GM23248 (cell line): ENCODE results near the gene TMEM161A. TPM values are rescaled to one million over a fixed set of nuclear protein-coding genes. Genes with fewer than 3 reads are reported as not detected.

Source experiments
- DNase-seq: peaks from one replicate; pipeline ENCODE4 v3.0.0-alpha.2; 2015
- H2AFZ ChIP-seq: fragments of 200-600 bp; sonication (generic); 2 replicates; pipeline ENCODE4 v1.6.1; 2016; ENCODE audit warnings: antibody characterized with exemption
- H3F3A ChIP-seq: fragments of 200-600 bp; sonication (generic); 2 replicates; pipeline ENCODE4 v1.6.1; 2016; ENCODE audit warnings: mild to moderate bottlenecking, antibody characterized with exemption, mixed run types; ENCODE audit not compliant: insufficient read depth
- H3K27ac ChIP-seq: fragments of 200-600 bp; sonication (generic); 2 replicates; pipeline ENCODE4 v1.5.1; 2016; ENCODE audit warnings: mild to moderate bottlenecking
- H3K27me3 ChIP-seq: fragments of 200-600 bp; sonication (generic); replicated peaks from 2 replicates; pipeline ENCODE4 v1.6.1; 2016; ENCODE audit warnings: mild to moderate bottlenecking; ENCODE audit not compliant: insufficient read depth
- H3K36me3 ChIP-seq: fragments of 200-600 bp; sonication (generic); 2 replicates; pipeline ENCODE4 v1.6.1; 2016; ENCODE audit warnings: low read depth, mild to moderate bottlenecking
- H3K4me1 ChIP-seq: fragments of 200-600 bp; sonication (generic); 2 replicates; pipeline ENCODE4 v1.6.1; 2016; ENCODE audit warnings: mild to moderate bottlenecking; ENCODE audit not compliant: insufficient read depth
- H3K4me2 ChIP-seq: fragments of 200-600 bp; sonication (generic); one replicate; pipeline ENCODE4 v1.6.1; 2016; ENCODE audit warnings: mild to moderate bottlenecking; ENCODE audit not compliant: unreplicated experiment
- H3K4me3 ChIP-seq: fragments of 200-600 bp; sonication (generic); 2 replicates; pipeline ENCODE4 v1.5.1; 2016; ENCODE audit warnings: mild to moderate bottlenecking
- H3K79me2 ChIP-seq: fragments of 200-600 bp; sonication (generic); 2 replicates; pipeline ENCODE4 v1.6.1; 2016; ENCODE audit warnings: mild to moderate bottlenecking; ENCODE audit not compliant: insufficient read depth
- H3K9ac ChIP-seq: fragments of 200-600 bp; sonication (generic); 2 replicates; pipeline ENCODE4 v1.6.1; 2016; ENCODE audit warnings: mild to moderate bottlenecking
- H3K9me2 ChIP-seq: fragments of 200-600 bp; sonication (generic); 2 replicates; pipeline ENCODE4 v1.6.1; 2016; ENCODE audit warnings: mixed run types, mild to moderate bottlenecking, moderate library complexity; ENCODE audit not compliant: insufficient read depth
- H3K9me3 ChIP-seq: fragments of 200-600 bp; sonication (generic); one replicate; pipeline ENCODE4 v1.6.1; 2017; ENCODE audit warnings: low read depth
- H4K20me1 ChIP-seq: fragments of 200-600 bp; sonication (generic); 2 replicates; pipeline ENCODE4 v1.6.0; 2016; ENCODE audit not compliant: insufficient read depth
- EZH2 ChIP-seq: fragments of 200-600 bp; sonication (generic); IDR thresholded peaks from 2 replicates; pipeline ENCODE4 v1.6.1; 2018; ENCODE audit warnings: antibody characterized with exemption, mild to moderate bottlenecking; ENCODE audit not compliant: insufficient read depth, poor library complexity, severe bottlenecking
- EZH2phosphoT487 ChIP-seq: fragments of 200-600 bp; sonication (generic); IDR thresholded peaks from 2 replicates; pipeline ENCODE4 v1.6.1; 2018; ENCODE audit warnings: antibody characterized with exemption, moderate library complexity, mild to moderate bottlenecking, low read depth; ENCODE audit not compliant: insufficient read depth
- WGBS, 2 experiments: methylation state at CpG; one replicate each; pipeline ENCODE4 v1.1.6; 2015 to 2017; ENCODE audit warnings: low lambda C conversion rate in 2 of 2, low coverage in 1 of 2; ENCODE audit errors: missing lambda C conversion rate in 2 of 2; 5-methylcytosine and 5-hydroxymethylcytosine counted together
- in situ Hi-C: fragments of 300-500 bp; cut with MboI; formaldehyde crosslinking; loops from 2 replicates; pipeline ENCODE4 v1.15.0; 2020
- polyA plus RNA-seq: library from polyadenylated mRNA; unstranded; fragments of >200 nt; fragmentation: Nextera tagmentation; extraction: Ambion mirVana; gene quantifications from 2 replicates; pipeline ENCODE4 v1.2.1, GENCODE V29; 2016
- total RNA-seq: library from RNA; depleted of rRNA; stranded (reverse); fragments of >200 nt; shearing (Covaris generic); gene quantifications from 2 replicates; pipeline ENCODE4 v1.2.3, GENCODE V29; 2014

The TMEM161A gene
- total and polyA plus RNA-seq, 2 experiments from 2014 or later, result 29.1 to 33.7 TPM

GRCh38 chr19:19170873-19171672 is 32.8 kb upstream of the TMEM161A start:
- 77 to 82% methylated on average over 6 of the region's 6 CpGs for WGBS, 2 experiments
- Histone ChIP-seq H3K79me2 (no peaks in the 10 kb centered on the region), H3F3A (no peaks in the 10 kb centered on the region), H3K9me3 (no peaks in the 10 kb centered on the region), H3K4me2 (no peak overlapping the region), H3K36me3 (no peaks in the 10 kb centered on the region), H3K9ac (no peak overlapping the region), H3K27ac (no peak overlapping the region), H3K27me3 (no peaks in the 10 kb centered on the region), H4K20me1 (no peaks in the 10 kb centered on the region), H2AFZ (no peak overlapping the region), H3K9me2 (no peaks in the 10 kb centered on the region), H3K4me3 (no peak overlapping the region), H3K4me1 (no peaks in the 10 kb centered on the region)
- in situ Hi-C loops, result no loop called here
- no peak for TF ChIP-seq EZH2
- DNase-seq, result no peak

DNA sequence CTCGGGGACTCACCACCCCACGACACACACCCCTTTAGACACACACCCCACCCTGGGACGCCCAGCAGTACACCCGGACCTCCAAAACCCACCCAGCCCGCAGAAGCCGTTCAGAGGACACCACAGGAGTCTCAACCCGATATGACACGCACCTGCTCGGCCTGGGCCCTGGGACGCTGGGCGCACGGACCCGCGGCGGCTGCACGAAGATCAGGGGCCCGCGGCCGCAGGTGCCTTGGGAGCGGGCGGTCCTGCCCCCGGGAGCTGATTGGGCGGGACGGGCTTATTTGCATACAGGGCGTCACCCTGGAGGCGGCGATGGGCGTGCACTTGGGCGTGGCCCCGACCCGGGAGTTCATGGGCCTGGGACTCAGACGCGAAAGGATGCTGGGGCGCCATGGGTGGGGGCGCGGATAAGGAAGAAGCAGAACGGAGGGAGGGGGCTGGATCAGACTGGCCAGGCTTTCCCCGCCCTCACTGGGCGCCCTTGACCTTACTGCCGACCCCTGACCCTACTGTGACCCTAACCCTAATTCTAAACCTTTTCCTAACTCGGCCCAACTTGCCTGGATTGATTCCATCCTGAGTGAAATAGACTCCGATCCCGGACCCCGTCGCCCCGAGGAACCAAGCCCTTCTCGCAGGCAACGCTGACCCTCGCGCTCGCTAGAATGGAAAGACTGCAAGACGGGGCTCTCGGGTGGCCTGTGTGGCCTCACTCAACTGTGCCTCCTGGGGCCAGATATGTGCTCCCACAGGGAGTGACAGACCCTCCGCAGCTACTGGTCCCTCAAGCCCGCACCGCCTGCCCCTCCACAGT is 32.0 kb upstream of the TMEM161A start, which contains the start of gene MEF2B:
TSS of gene MEF2B (minus strand) at position 211 of the 820 bp plus-strand sequence. CDS start 19,528 bp downstream, outside the sequence.
- no peaks in the 10 kb centered on the region for H3K4me1 ChIP-seq
- peak; percentile 73 for DNase-seq
- H3K9me3 ChIP-seq, result no peaks in the 10 kb centered on the region
- H3K4me3 ChIP-seq, result no peak within 1 kb of the TSS
- H3K9me2 ChIP-seq, result no peaks in the 10 kb centered on the region
- no peaks in the 10 kb centered on the region for H4K20me1 ChIP-seq
- 26 to 32% methylated on average over 56 of the region's 56 CpGs for WGBS, 2 experiments
- in situ Hi-C loops, result no loop called here
- H3K9ac ChIP-seq, result no peak within 1 kb of the TSS
- no peaks in the 10 kb centered on the region for H3K79me2 ChIP-seq
- H3F3A ChIP-seq, result no peaks in the 10 kb centered on the region
- H3K27me3 ChIP-seq, result no peaks in the 10 kb centered on the region
- no peak for TF ChIP-seq EZH2phosphoT487
- TF ChIP-seq EZH2, result no peak
- no peak within 1 kb of the TSS for H2AFZ ChIP-seq
- H3K36me3 ChIP-seq, result no peaks in the 10 kb centered on the region
- no peak within 1 kb of the TSS for H3K27ac ChIP-seq
- no peak within 1 kb of the TSS for H3K4me2 ChIP-seq

GRCh38 chr19:19169236-19170052 is 31.2 kb upstream of the TMEM161A start:
- H3K4me2 ChIP-seq, result no peak overlapping the region
- no peak overlapping the region for H2AFZ ChIP-seq
- H3K4me3 ChIP-seq, result no peak overlapping the region
- no peaks in the 10 kb centered on the region for H3K36me3 ChIP-seq
- no peak overlapping the region for H3K27ac ChIP-seq
- no peaks in the 10 kb centered on the region for H3K9me3 ChIP-seq
- WGBS, 2 experiments, result 79 to 83% methylated on average over 9 of the region's 9 CpGs
- no peaks in the 10 kb centered on the region for H3K9me2 ChIP-seq
- no peak for DNase-seq
- no peaks in the 10 kb centered on the region for H4K20me1 ChIP-seq
- in situ Hi-C loops, result no loop called here
- H3K27me3 ChIP-seq, result no peaks in the 10 kb centered on the region
- H3K9ac ChIP-seq, result no peak overlapping the region
- H3F3A ChIP-seq, result no peaks in the 10 kb centered on the region
- H3K79me2 ChIP-seq, result no peaks in the 10 kb centered on the region
- no peak for TF ChIP-seq EZH2phosphoT487
- TF ChIP-seq EZH2, result no peak
- H3K4me1 ChIP-seq, result no peaks in the 10 kb centered on the region

- no peak overlapping the region for H3K4me3 ChIP-seq
- DNase-seq, result no peak
- H3K27me3 ChIP-seq, result no peaks in the 10 kb centered on the region
- no peak overlapping the region for H2AFZ ChIP-seq
- no peaks in the 10 kb centered on the region for H4K20me1 ChIP-seq
- no peaks in the 10 kb centered on the region for H3K9me2 ChIP-seq
- H3K79me2 ChIP-seq, result no peaks in the 10 kb centered on the region
- TF ChIP-seq EZH2phosphoT487 (no peak), EZH2 (no peak)
- no peaks in the 10 kb centered on the region for H3K9me3 ChIP-seq
- no peaks in the 10 kb centered on the region for H3F3A ChIP-seq
- no peaks in the 10 kb centered on the region for H3K4me1 ChIP-seq
- WGBS, 2 experiments, result 93 to 97% methylated on average over 3 of the region's 3 CpGs
- H3K27ac ChIP-seq, result no peak overlapping the region
- no peak overlapping the region for H3K9ac ChIP-seq
- H3K4me2 ChIP-seq, result no peak overlapping the region
- no peaks in the 10 kb centered on the region for H3K36me3 ChIP-seq
- in situ Hi-C loops, result no loop called here
Measured at GRCh38 chr19:19167612-19168011, 29.3 kb upstream of the TMEM161A start.
